HG03103 (cell line): ENCODE data around the gene CMPK2.
A peak's percentile ranks its signal among the peaks of the same experiment; 100 is the strongest.
"Not testable (repeated sequence)": the region's sequence is repeated elsewhere in the genome, so short reads cannot be mapped to it uniquely, and the experiment has no call there.

Experiments
- ATAC-seq: cut with Tn5 transposase; IDR thresholded peaks from one replicate; pipeline ENCODE4 v1.9.1; 2021; ENCODE audit warnings: low read depth; ENCODE audit not compliant: unreplicated experiment

The CMPK2 gene

GRCh38 chr2:6865346-6866274, at the start of gene CMPK2:
CMPK2 (minus strand) TSS chr2:6865907; CDS start chr2:6865696, 211 bp downstream.
- peak; percentile 71 for ATAC-seq

DNA sequence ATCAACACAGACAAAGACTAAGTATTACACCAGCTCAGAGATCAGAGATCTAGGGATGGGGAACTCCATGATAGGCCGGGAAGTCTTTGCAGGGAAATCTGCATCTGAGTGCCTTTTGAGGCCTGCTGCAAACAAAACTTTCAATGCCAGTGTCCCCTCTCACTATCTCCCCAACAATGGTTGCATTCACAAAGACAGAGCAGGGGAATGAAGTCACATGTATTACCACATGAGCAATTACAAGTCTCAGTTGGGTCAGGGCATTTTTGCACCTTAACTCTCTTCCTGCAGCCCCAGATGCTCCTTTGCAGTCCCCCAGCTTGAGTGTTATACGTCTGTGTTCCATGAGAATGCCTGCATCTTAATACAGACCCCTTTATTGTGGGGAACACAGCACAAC, 49.7 kb upstream of the CMPK2 start:
- no peak for ATAC-seq

DNA sequence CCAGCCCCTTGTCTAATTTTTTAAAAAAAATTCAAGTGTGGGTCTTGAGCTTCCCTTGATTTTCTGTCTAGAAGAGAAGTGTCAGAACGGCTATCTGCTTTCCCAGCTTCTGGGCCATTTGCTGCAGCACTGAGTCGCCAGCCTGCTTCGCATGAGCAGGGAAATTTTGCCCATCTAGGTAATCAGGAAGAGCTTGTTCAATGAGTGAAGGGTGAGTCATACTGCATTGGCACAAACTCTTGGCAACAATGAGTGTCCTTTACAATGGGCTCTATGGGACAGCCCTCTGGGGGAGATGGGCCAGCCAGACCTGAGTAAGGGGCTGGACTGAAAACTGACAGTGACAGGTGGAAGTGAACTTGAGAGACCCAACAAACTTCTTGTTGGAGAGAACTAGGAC, 49.1 kb upstream of the CMPK2 start:
- no peak for ATAC-seq

- ATAC-seq: no peak
These were observed 47.9 kb upstream of the CMPK2 start for GRCh38 chr2:6913415-6914157.

DNA sequence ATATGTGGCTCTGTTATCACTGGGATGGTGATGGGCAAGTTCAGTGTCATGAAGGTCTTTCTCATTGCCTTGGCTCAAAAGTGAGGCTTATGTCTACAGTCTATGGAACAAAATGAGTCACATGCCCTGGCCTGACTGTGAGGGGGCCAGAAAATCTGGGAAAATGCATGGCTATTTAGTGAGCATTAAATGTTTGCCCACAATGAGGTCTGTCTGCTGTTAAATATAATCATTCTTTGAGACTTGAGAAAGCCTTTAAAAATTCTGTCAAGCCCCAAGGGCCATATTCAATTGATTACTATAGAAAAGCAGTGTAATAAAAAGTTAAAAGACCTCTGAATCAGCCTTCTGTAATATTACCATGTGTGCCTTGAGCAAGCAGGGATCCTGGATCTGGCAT, 46.0 kb upstream of the CMPK2 start:
- ATAC-seq: no peak

GRCh38 chr2:6909431-6910385, 44.0 kb upstream of the CMPK2 start:
- peak; percentile 98 for ATAC-seq

- ATAC-seq: no peak
These were observed 42.6 kb upstream of the CMPK2 start for GRCh38 chr2:6908291-6908690.

DNA sequence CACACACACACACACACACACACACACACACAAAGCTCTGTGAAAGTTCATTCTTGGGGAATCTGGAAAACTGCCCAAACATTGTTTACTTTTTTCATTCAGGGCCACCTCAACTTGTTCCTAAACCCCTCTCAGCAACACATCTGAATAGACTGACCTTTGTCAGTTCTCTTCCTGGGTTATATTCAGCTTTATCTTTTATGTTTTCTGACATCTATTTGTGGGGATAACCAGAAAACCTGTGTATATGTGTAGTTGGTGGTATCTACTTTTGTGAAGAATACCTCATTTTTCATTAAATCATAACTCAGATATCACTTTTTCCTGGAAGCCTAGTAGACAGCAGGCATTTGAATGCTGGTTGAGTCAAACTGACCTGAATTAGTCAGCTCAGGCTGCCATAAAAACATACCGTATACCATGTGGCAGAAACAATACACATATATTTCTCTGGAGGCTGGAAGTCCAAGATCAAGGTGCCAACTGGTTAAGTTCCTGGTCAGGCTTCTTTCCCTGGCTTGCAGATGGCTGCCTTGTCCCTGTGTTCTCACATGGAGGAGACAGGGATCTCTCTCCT, 40.5 kb upstream of the CMPK2 start:
- ATAC-seq: no peak

DNA sequence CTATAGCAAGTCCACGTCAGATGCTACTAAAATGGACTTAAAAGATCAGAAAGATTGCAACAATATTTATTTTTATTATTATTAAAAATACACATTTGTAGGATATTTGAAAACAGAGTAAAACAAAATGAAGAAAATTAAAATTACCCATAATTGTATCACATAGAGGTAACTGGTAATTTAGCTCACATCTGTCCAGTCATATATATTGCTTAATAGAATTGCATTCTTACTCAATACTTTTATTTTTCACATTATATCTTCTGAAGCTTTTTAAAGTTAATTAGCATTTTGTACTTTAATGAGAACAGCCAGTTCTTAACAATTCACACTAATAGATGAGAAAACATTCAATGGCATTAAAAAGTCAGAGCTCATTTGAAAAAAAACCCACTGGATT, 40.0 kb upstream of the CMPK2 start:
- ATAC-seq: no peak

GRCh38 chr2:6902581-6902980, 36.9 kb upstream of the CMPK2 start:
- not testable (repeated sequence) for ATAC-seq

- no peak for ATAC-seq
These were observed 31.4 kb upstream of the CMPK2 start for GRCh38 chr2:6896930-6897759.

DNA sequence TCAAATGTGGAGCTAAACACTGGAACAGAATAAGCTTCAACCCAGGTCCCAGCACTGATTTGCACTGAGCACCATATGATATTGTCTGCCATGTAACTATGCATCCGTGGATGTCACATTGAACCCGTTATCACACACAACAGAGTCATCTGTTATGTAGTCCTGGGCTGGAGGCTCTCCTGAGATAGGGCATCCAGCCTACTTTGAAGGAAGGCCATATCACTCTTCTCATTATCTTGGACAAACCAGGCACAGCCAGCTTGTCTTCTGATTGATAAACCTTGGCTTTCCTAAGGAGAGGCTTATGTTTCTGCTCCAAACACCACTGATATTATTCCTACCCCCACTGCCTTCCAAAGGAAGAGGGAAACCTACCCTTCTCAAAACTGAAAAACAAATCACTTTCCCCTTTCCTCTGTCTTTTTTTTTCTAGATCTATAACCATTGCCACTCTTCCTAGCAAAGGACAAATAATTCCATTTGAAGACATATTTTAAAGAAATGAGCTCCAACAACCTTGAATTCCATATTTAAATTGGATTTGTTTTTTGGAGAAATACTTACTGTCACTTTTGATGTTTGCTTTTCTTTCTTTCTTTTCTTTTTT, 28.3 kb upstream of the CMPK2 start:
- ATAC-seq: no peak

GRCh38 chr2:6888724-6889123, 23.0 kb upstream of the CMPK2 start:
- ATAC-seq: no peak

DNA sequence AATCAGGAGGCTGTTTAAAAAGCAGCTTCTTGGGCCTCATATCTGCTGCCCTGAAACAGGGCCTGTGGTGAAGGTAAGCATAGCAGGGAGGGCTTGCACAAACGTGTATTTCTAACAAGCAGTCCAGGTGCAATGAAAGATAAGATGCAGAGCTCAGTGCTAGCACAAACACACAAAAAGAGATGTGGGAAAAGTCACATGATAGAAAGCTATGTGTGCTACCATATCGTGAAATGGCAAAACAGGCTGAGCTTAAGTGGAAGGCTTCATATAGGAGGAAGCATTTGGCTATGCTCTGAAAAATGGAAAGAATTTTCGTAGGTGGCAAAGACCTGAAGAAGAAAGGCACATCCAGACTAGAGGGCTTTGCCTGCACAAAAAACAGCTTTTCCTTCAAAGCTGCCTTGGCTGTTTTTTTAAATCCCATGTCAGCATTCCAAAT, 22.1 kb upstream of the CMPK2 start:
- no peak for ATAC-seq

GRCh38 chr2:6885968-6886367, 20.3 kb upstream of the CMPK2 start:
- ATAC-seq: no peak

- ATAC-seq: no peak
These were observed 19.8 kb upstream of the CMPK2 start for GRCh38 chr2:6885551-6885950.

DNA sequence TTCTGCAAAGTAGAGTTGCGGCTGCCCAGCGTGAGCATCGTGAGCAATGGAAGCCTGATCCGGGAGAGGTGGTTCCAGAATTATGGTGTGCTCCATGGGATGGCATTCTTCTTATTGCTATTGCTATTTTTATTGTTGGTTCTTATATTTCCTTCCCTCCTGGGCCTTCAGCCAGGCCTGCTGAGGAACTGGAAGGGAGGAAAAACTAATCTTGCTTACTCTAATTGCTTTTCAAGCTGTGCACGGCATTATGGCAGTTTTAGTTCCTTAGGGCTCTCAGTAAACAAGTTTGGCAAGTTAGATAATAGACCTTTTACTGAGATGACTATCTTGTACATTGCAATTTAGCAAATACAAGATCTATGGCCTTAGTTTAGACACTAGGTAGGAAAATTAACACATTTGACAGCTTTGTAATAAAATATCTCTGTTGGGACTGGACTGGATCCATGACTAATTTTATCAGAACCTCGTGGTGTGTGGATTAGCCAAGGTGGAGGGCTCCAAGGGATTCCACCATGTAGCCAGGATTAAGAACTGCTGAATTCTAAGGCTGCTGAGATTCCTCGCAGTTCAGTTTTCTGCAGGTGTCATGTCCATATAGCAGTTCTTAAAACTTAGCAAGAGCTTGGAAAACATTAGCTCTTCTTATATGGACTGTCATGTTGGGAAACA, 17.9 kb upstream of the CMPK2 start:
- no peak for ATAC-seq

DNA sequence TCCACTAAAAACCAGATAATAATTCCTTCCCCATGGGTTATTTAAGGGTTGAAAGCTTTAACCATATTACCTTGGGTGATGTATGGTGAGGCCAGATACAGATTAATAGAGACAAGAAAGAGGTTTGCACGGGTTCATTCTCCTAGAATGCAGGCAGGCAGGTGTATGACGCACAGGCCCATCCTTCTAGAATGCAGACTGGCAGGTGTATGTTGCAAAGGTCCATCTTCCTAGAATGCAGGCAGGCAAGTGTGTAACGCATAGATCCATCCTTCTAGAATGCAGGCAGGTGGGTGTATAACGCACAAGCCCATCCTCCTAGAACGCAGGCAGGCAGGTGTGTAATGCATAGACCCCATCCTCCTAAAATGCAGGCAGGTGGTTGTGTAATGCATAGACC, 15.8 kb upstream of the CMPK2 start:
- no peak for ATAC-seq
